Tibial nerve (tissue), 4 donors: ENCODE measurements around the gene TMEM120B.

Experiments
- CTCF ChIP-seq, 5 experiments: fragments of 200-600 bp in 3 of 5; fragments of 450-650 bp in 2 of 5; sonication (generic) in 3 of 5; IDR thresholded peaks; one replicate each; pipeline ENCODE4 v1.5.1; 2016 to 2019; ENCODE audit warnings: antibody characterized with exemption in 5 of 5, mild to moderate bottlenecking in 3 of 5, moderate library complexity in 2 of 5
- EP300 ChIP-seq, 2 donors: sonication (generic); formaldehyde crosslinking; IDR thresholded peaks; one replicate each; pipeline ENCODE4 v1.6.1; 2017; ENCODE audit warnings: antibody characterized with exemption in 2 of 2, mild to moderate bottlenecking in 1 of 2
- POLR2A ChIP-seq, 2 donors: fragments of 450-650 bp; IDR thresholded peaks; one replicate each; pipeline ENCODE4 v1.6.1; 2017; ENCODE audit warnings: antibody characterized with exemption in 2 of 2, mild to moderate bottlenecking in 2 of 2, moderate library complexity in 2 of 2

GRCh38 chr12:121788176-121788818 is 75.7 kb downstream of the TMEM120B start:
- TF ChIP-seq CTCF (IDR thresholded peaks at IDR 0.05) (no peak), POLR2A (IDR thresholded peaks at IDR 0.05) (no peak), EP300 (IDR thresholded peaks at IDR 0.05) (no peak)
